NB4 (cell line): ENCODE results near the gene CRADD.

Experiments used
- DNase-seq: peaks from one replicate; pipeline ENCODE4 v3.0.0; 2010; ENCODE audit warnings: low read depth
- H3K4me3 ChIP-seq: one replicate; pipeline ENCODE4 v1.5.1; 2011; ENCODE audit warnings: mild to moderate bottlenecking, low read depth, low read length, moderate library complexity
- CTCF ChIP-seq: IDR thresholded peaks from one replicate; pipeline ENCODE4 v1.5.1; 2012; ENCODE audit warnings: low read depth, low read length
- MAX ChIP-seq: IDR thresholded peaks from 2 replicates; pipeline ENCODE4 v1.6.1; 2011; ENCODE audit warnings: low read depth, low read length
- MYC ChIP-seq: IDR thresholded peaks from 2 replicates; pipeline ENCODE4 v1.6.1; 2011; ENCODE audit warnings: low read depth, low read length
- POLR2A ChIP-seq: IDR thresholded peaks from 2 replicates; pipeline ENCODE4 v1.6.1; 2011; ENCODE audit warnings: mild to moderate bottlenecking; ENCODE audit not compliant: insufficient read length; ENCODE audit errors: extremely low read depth

The CRADD gene

DNA sequence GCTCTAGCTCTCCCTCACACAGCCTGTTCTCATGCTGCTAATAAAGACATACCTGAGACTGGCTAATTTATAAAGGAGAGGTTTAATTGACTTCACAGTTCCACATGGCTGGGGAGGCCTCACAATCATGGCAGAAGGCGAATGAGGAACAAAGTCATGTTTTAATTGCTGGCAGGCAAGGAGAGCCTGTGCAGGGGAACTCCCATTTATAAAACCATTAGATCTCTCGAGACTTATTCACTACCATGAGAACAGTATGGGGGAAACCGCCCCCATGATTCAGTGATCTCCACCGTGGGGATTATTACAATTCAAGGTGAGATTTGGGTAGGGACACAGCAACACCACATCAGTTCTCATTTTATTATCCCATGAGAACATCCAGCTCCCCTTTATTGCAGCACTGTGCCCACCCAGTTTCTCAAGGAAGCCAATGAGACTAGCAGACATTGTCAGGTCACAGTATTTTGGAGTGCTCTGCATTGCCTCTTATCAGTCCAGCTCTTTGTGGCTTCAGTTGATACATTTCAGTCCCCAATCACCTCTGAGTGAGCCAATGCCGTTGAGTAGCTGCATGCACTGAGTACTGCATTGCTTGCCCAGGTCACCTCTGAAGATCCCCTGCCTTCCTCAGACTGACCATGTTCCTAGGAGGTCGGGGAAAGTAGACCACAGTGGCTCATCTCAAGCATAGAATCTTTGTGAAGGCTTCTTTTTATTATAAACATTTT is 131.2 kb downstream of the CRADD start:
- DNase-seq, result no peak
- TF ChIP-seq MYC (no peak), CTCF (no peak), POLR2A (no peak), MAX (no peak)

DNA sequence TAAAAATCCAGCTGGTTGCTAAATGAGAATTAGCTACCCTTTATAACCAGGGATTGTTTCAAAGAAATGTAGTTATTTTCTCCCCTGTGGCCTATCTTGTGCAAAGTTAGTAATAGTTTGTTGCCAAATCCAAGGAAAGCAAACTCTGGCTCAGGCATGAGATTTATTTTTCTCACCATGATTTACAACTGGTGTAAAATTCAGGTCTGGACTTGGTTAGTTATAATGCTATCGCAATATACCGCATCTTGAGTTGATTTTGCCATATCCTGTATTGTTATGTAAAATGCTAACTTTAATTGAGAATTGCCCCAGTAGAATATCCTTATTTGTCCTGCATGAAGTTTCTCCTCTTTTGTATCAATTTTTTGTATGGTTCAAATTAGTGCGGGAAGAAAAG is 135.5 kb downstream of the CRADD start:
- no peak overlapping the region for H3K4me3 ChIP-seq
- no peak for DNase-seq
- no peak for TF ChIP-seq POLR2A
- no peak for TF ChIP-seq MYC
- no peak for TF ChIP-seq MAX
- no peak for TF ChIP-seq CTCF

More for the DNA sequence above, 131.2 kb downstream of the CRADD start:
- H3K4me3 ChIP-seq, result no peak overlapping the region

DNA sequence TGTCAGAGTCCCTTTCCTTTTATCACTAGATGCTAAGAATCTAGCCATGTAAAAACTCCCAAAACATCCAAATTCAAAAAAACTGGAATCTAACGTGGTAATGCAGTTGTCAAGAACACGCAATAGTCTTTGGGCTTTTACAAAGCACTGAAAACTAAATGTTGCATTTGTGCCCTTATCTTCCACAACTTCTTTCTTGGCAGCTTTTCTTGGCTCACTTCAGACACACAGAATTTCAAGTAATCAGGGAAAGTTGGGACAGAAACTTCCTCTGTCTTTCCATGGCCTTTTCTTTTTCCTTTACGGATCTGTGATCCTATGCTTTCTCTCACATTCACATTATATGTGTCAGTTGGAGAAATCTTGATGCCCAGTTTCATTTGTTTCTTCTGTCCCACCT is 136.0 kb downstream of the CRADD start:
- DNase-seq, result no peak
- TF ChIP-seq POLR2A (no peak), CTCF (no peak), MYC (no peak), MAX (no peak)
- H3K4me3 ChIP-seq, result no peak overlapping the region

GRCh38 chr12:93813972-93814821 is 137.0 kb downstream of the CRADD start:
- TF ChIP-seq MAX (no peak), MYC (no peak), CTCF (no peak), POLR2A (no peak)
- no peak overlapping the region for H3K4me3 ChIP-seq
- DNase-seq, result no peak

DNA sequence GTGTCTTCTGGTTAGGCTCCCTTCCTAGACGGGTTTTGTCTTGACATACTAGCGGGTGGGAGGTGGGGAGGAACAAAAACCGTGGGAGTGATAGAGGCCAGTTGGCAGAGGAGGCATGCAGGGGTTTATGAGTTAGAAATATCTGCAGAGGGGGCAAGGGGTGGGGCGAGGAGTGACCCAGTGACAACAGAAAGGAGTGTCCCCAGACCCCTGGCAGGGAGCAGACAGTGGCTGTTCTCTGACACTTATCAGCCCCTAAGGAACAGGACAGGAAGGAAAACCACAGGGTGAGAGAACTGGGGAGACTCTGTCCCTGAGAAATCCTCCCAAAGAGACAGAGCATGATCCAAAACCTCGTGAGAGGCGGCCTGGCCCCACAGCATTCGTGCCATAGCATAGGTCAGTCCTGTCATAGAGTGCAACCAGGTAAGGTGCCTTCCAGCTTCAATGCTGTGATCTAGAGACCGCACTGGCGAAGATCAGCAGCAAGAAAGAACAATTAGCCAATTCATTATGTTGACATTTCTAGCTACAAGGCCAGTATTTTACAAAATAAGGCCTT is 141.4 kb downstream of the CRADD start:
- H3K4me3 ChIP-seq, result no peak overlapping the region
- TF ChIP-seq MAX (no peak), POLR2A (no peak), MYC (no peak), CTCF (no peak)
- DNase-seq, result peak; percentile 17
